ENCODE data around the gene ATAD5. TPM values are rescaled to one million over a fixed set of nuclear protein-coding genes. Genes with fewer than 3 reads are reported as not detected.
"Not testable (repeated sequence)": the region's sequence is repeated elsewhere in the genome, so short reads cannot be mapped to it uniquely, and the experiment has no call there.

Gene ATAD5
- total RNA-seq, 4 donors from 2014 or later: 1.2 to 1.7 (median 1.4) TPM

- Histone ChIP-seq H3K9me3 (no peaks in the 10 kb centered on the region), H3K27me3 (no peaks in the 10 kb centered on the region), H3K36me3 (peaks cover 0 to 25% (median 5%) of the 10 kb centered on the region in 3 donors), H3K4me3 (no peak overlapping the region), H3K27ac (no peak overlapping the region), H3K4me1 (peaks cover 0 to 16% (median 6%) of the 10 kb centered on the region in 4 donors)
- WGBS, 2 donors: 77 to 78% methylated on average over 1 of the region's 1 CpG
- TF ChIP-seq POLR2A (IDR thresholded peaks at IDR 0.05) (no peak), EP300 (IDR thresholded peaks at IDR 0.05) (no peak), CTCF (IDR thresholded peaks at IDR 0.05) (no peak)
- no peak for DNase-seq (ENCODE audit: low spot score in 2 of 2)
Observed at GRCh38 chr17:30807896-30808295, 23.9 kb upstream of the ATAD5 start.

GRCh38 chr17:30808785-30809286 lies 22.9 kb upstream of the ATAD5 start:
- DNase-seq (ENCODE audit: low spot score in 2 of 2): no peak
- 81 to 82% methylated on average over 9 of the region's 9 CpGs for WGBS, 2 donors

GRCh38 chr17:30809867-30810266 lies 21.9 kb upstream of the ATAD5 start:
- Histone ChIP-seq H3K4me1 (peaks cover 0 to 20% (median 9%) of the 10 kb centered on the region in 4 donors), H3K9me3 (no peaks in the 10 kb centered on the region), H3K4me3 (no peak overlapping the region), H3K27me3 (no peaks in the 10 kb centered on the region), H3K36me3 (peaks cover 0 to 5% (median 0%) of the 10 kb centered on the region in 3 donors), H3K27ac (peak overlapping the region in 2 of 4 donors; percentile 27 to 75)
- no peak for DNase-seq (ENCODE audit: low spot score in 2 of 2)
- no peak for TF ChIP-seq POLR2A (IDR thresholded peaks at IDR 0.05)
- no peak for TF ChIP-seq EP300 (IDR thresholded peaks at IDR 0.05)
- TF ChIP-seq CTCF (IDR thresholded peaks at IDR 0.05): no peak
- WGBS, 2 donors: 95 to 98% methylated on average over 6 of the region's 6 CpGs

More at GRCh38 chr17:30808785-30809286, 22.9 kb upstream of the ATAD5 start:
- Histone ChIP-seq H3K27me3 (no peaks in the 10 kb centered on the region), H3K9me3 (no peaks in the 10 kb centered on the region), H3K27ac (peak overlapping the region in 3 of 4 donors; percentile 27 to 75 (median 56)), H3K4me1 (peaks cover 0 to 20% (median 9%) of the 10 kb centered on the region in 4 donors), H3K4me3 (peak overlapping the region in 1 of 4 donors; percentile 7), H3K36me3 (peaks cover 0 to 16% (median 0%) of the 10 kb centered on the region in 3 donors)
- TF ChIP-seq CTCF (IDR thresholded peaks at IDR 0.05): no peak
- TF ChIP-seq POLR2A (IDR thresholded peaks at IDR 0.05): no peak
- TF ChIP-seq EP300 (IDR thresholded peaks at IDR 0.05): no peak

- no peak overlapping the region for H3K4me3 ChIP-seq
- no peaks in the 10 kb centered on the region for H3K9me3 ChIP-seq
- no peak for DNase-seq (ENCODE audit: low spot score in 2 of 2)
- no peaks in the 10 kb centered on the region for H3K27me3 ChIP-seq
- TF ChIP-seq EP300 (IDR thresholded peaks at IDR 0.05): no peak
- no peak for TF ChIP-seq POLR2A (IDR thresholded peaks at IDR 0.05)
- no peak for TF ChIP-seq CTCF (IDR thresholded peaks at IDR 0.05)
- 52 to 62% methylated on average over 5 of the region's 5 CpGs for WGBS, 2 donors
- peak overlapping the region in 3 of 4 donors; percentile 6 to 38 (median 8) for H3K27ac ChIP-seq
- peaks cover 0 to 18% (median 9%) of the 10 kb centered on the region in 4 donors for H3K4me1 ChIP-seq
- H3K36me3 ChIP-seq: peaks cover 0 to 8% (median 0%) of the 10 kb centered on the region in 3 donors
Observed at GRCh38 chr17:30812218-30813177, 19.3 kb upstream of the ATAD5 start.

- H3K4me1 ChIP-seq: peaks cover 0 to 24% (median 9%) of the 10 kb centered on the region in 4 donors
- DNase-seq (ENCODE audit: low spot score in 2 of 2); H3K9me3 ChIP-seq; H3K27me3 ChIP-seq; H3K27ac ChIP-seq; H3K36me3 ChIP-seq; H3K4me3 ChIP-seq: not testable (repeated sequence)
- WGBS, 2 donors: 90 to 94% methylated on average over 12 of the region's 12 CpGs
Observed at GRCh38 chr17:30814236-30814635, 17.5 kb upstream of the ATAD5 start.

GRCh38 chr17:30814860-30815259 lies 16.9 kb upstream of the ATAD5 start:
- not testable (repeated sequence) for DNase-seq (ENCODE audit: low spot score in 2 of 2); H3K4me3 ChIP-seq; H3K9me3 ChIP-seq; H3K36me3 ChIP-seq; H3K27me3 ChIP-seq; H3K27ac ChIP-seq
- H3K4me1 ChIP-seq: peaks cover 0 to 20% (median 12%) of the 10 kb centered on the region in 4 donors
- WGBS, 2 donors: 80 to 85% methylated on average over 9 of the region's 9 CpGs

Data from tibial nerve (tissue), 4 donors.